ENCODE measurements around the gene B4GALT5.
"Not testable (repeated sequence)": the region's sequence is repeated elsewhere in the genome, so short reads cannot be mapped to it uniquely, and the experiment has no call there.

Gene B4GALT5

GRCh38 chr20:49713753-49714712 lies at the start of gene B4GALT5:
Gene B4GALT5 (minus strand): TSS chr20:49713878. CDS start chr20:49713690, 188 bp downstream.
- peak; percentile 29 to 93 (median 73) for DNase-seq

GRCh38 chr20:49762940-49763766 lies 49.5 kb upstream of the B4GALT5 start:
- DNase-seq = no peak

- DNase-seq = not testable (repeated sequence)
Observed at GRCh38 chr20:49761888-49762287, 48.2 kb upstream of the B4GALT5 start.

- no peak for DNase-seq
Observed at GRCh38 chr20:49759266-49759950, 45.7 kb upstream of the B4GALT5 start.

- peak in 21 of 58 donors; percentile 1 to 52 (median 11) for DNase-seq
Observed at GRCh38 chr20:49758781-49759180, 45.1 kb upstream of the B4GALT5 start.

- DNase-seq = no peak
Observed at GRCh38 chr20:49757597-49757996, 43.9 kb upstream of the B4GALT5 start.

GRCh38 chr20:49756241-49756640 lies 42.6 kb upstream of the B4GALT5 start:
- DNase-seq = no peak

- DNase-seq = no peak
Observed at GRCh38 chr20:49754596-49754995, 40.9 kb upstream of the B4GALT5 start.

- DNase-seq = no peak
Observed at GRCh38 chr20:49753133-49753532, 39.5 kb upstream of the B4GALT5 start.

GRCh38 chr20:49752201-49752903 lies 38.7 kb upstream of the B4GALT5 start:
- DNase-seq = no peak

GRCh38 chr20:49751397-49751736 lies 37.7 kb upstream of the B4GALT5 start:
- no peak for DNase-seq

- DNase-seq = no peak
Observed at GRCh38 chr20:49750611-49751396, 37.1 kb upstream of the B4GALT5 start.

- DNase-seq = no peak
Observed at GRCh38 chr20:49749625-49750024, 35.9 kb upstream of the B4GALT5 start.

- no peak for DNase-seq
Observed at GRCh38 chr20:49748525-49748838, 34.8 kb upstream of the B4GALT5 start.

GRCh38 chr20:49747707-49748524 lies 34.2 kb upstream of the B4GALT5 start:
- DNase-seq = peak in 50 of 58 donors; percentile 2 to 83 (median 38)

- DNase-seq = no peak
Observed at GRCh38 chr20:49742948-49743347, 29.3 kb upstream of the B4GALT5 start.

- DNase-seq = peak in 1 of 58 donors; percentile 16
Observed at GRCh38 chr20:49741977-49742376, 28.3 kb upstream of the B4GALT5 start.

GRCh38 chr20:49740807-49741206 lies 27.1 kb upstream of the B4GALT5 start:
- no peak for DNase-seq

GRCh38 chr20:49739042-49739441 lies 25.4 kb upstream of the B4GALT5 start:
- DNase-seq = no peak

Measured in anterior cingulate cortex (tissue), 58 donors.